HUES6 (cell line): ENCODE data around the gene PRMT3.

Experiments
- H3K27ac ChIP-seq: 2 replicates; pipeline ENCODE4 v1.7.0; 2013; ENCODE audit warnings: low read depth, mild to moderate bottlenecking, low read length, inconsistent platforms
- H3K27me3 ChIP-seq: 2 replicates; pipeline ENCODE4 v1.6.1; 2013; ENCODE audit warnings: low read length; ENCODE audit not compliant: control insufficient read depth, insufficient read depth
- H3K36me3 ChIP-seq: 2 replicates; pipeline ENCODE4 v1.6.1; 2013; ENCODE audit warnings: low read length; ENCODE audit not compliant: control insufficient read depth, insufficient read depth
- H3K4me1 ChIP-seq: 2 replicates; pipeline ENCODE4 v1.6.1; 2013; ENCODE audit warnings: low read length; ENCODE audit not compliant: control insufficient read depth, insufficient read depth
- H3K4me3 ChIP-seq: 2 replicates; pipeline ENCODE4 v1.5.1; 2013; ENCODE audit warnings: low read depth, low read length
- H3K9ac ChIP-seq: one replicate; pipeline ENCODE4 v1.6.1; 2013; ENCODE audit warnings: mild to moderate bottlenecking, low read length
- H3K9me3 ChIP-seq: 2 replicates; pipeline ENCODE4 v1.6.1; 2013; ENCODE audit warnings: low read depth, low read length; ENCODE audit not compliant: control insufficient read depth, insufficient read depth

Gene PRMT3

GRCh38 chr11:20429216-20429615, 41.7 kb downstream of the PRMT3 start:
- no peaks in the 10 kb centered on the region for H3K9me3 ChIP-seq
- no peak overlapping the region for H3K4me3 ChIP-seq
- H3K27ac ChIP-seq: no peak overlapping the region
- H3K36me3 ChIP-seq: peaks cover 7% of the 10 kb centered on the region
- no peak overlapping the region for H3K9ac ChIP-seq
- no peaks in the 10 kb centered on the region for H3K4me1 ChIP-seq
- no peaks in the 10 kb centered on the region for H3K27me3 ChIP-seq

- Histone ChIP-seq H3K36me3 (peaks cover 8% of the 10 kb centered on the region; the same call in 1 of the 2 replicates), H3K27ac (no peak overlapping the region), H3K27me3 (no peaks in the 10 kb centered on the region), H3K9ac (no peak overlapping the region), H3K4me1 (no peaks in the 10 kb centered on the region), H3K4me3 (no peak overlapping the region), H3K9me3 (no peaks in the 10 kb centered on the region)
Measured at GRCh38 chr11:20438637-20439036, 51.1 kb downstream of the PRMT3 start.

- H3K27me3 ChIP-seq: no peaks in the 10 kb centered on the region
- no peak overlapping the region for H3K9ac ChIP-seq
- H3K4me1 ChIP-seq: no peaks in the 10 kb centered on the region
- no peak overlapping the region for H3K4me3 ChIP-seq
- H3K9me3 ChIP-seq: no peaks in the 10 kb centered on the region
- no peak overlapping the region for H3K27ac ChIP-seq
- no peaks in the 10 kb centered on the region for H3K36me3 ChIP-seq
Measured at GRCh38 chr11:20443596-20443995, 56.1 kb downstream of the PRMT3 start.

GRCh38 chr11:20444535-20444934, 57.0 kb downstream of the PRMT3 start:
- Histone ChIP-seq H3K36me3 (no peaks in the 10 kb centered on the region), H3K27ac (no peak overlapping the region), H3K9me3 (no peaks in the 10 kb centered on the region), H3K27me3 (no peaks in the 10 kb centered on the region), H3K4me3 (no peak overlapping the region), H3K4me1 (no peaks in the 10 kb centered on the region), H3K9ac (no peak overlapping the region)

GRCh38 chr11:20448834-20449233, 61.3 kb downstream of the PRMT3 start:
- Histone ChIP-seq H3K4me3 (no peak overlapping the region), H3K27ac (no peak overlapping the region), H3K4me1 (no peaks in the 10 kb centered on the region), H3K9ac (no peak overlapping the region), H3K36me3 (0 out of 2 replicates have a peak, but pooled peaks cover 4% of the 10 kb centered on the region), H3K27me3 (no peaks in the 10 kb centered on the region), H3K9me3 (no peaks in the 10 kb centered on the region)

GRCh38 chr11:20450829-20451228, 63.3 kb downstream of the PRMT3 start:
- H3K36me3 ChIP-seq: 0 out of 2 replicates have a peak, but pooled peaks cover 4% of the 10 kb centered on the region
- H3K4me3 ChIP-seq: no peak overlapping the region
- no peak overlapping the region for H3K27ac ChIP-seq

GRCh38 chr11:20451568-20451967, 64.1 kb downstream of the PRMT3 start:
- H3K4me3 ChIP-seq: no peak overlapping the region
- H3K27ac ChIP-seq: no peak overlapping the region
- no peaks in the 10 kb centered on the region for H3K27me3 ChIP-seq
- no peak overlapping the region for H3K9ac ChIP-seq
- H3K9me3 ChIP-seq: no peaks in the 10 kb centered on the region
- no peaks in the 10 kb centered on the region for H3K4me1 ChIP-seq
- 0 out of 2 replicates have a peak, but pooled peaks cover 4% of the 10 kb centered on the region for H3K36me3 ChIP-seq

More at GRCh38 chr11:20450829-20451228, 63.3 kb downstream of the PRMT3 start:
- H3K4me1 ChIP-seq: no peaks in the 10 kb centered on the region
- no peaks in the 10 kb centered on the region for H3K9me3 ChIP-seq
- H3K27me3 ChIP-seq: no peaks in the 10 kb centered on the region
- H3K9ac ChIP-seq: no peak overlapping the region

- no peak overlapping the region for H3K9ac ChIP-seq
- no peaks in the 10 kb centered on the region for H3K27me3 ChIP-seq
- no peak overlapping the region for H3K27ac ChIP-seq
- no peak overlapping the region for H3K4me3 ChIP-seq
- no peaks in the 10 kb centered on the region for H3K9me3 ChIP-seq
- H3K4me1 ChIP-seq: no peaks in the 10 kb centered on the region
- H3K36me3 ChIP-seq: 0 out of 2 replicates have a peak, but pooled peaks cover 4% of the 10 kb centered on the region
Measured at GRCh38 chr11:20452585-20452984, 65.1 kb downstream of the PRMT3 start.

- Histone ChIP-seq H3K4me1 (no peaks in the 10 kb centered on the region), H3K9me3 (no peaks in the 10 kb centered on the region), H3K4me3 (no peak overlapping the region), H3K27ac (no peak overlapping the region), H3K36me3 (0 out of 2 replicates have a peak, but pooled peaks cover 4% of the 10 kb centered on the region), H3K9ac (no peak overlapping the region), H3K27me3 (no peaks in the 10 kb centered on the region)
Measured at GRCh38 chr11:20453657-20454316, 66.3 kb downstream of the PRMT3 start.

GRCh38 chr11:20457001-20457799, 69.7 kb downstream of the PRMT3 start:
- Histone ChIP-seq H3K4me3 (no peak overlapping the region), H3K27ac (no peak overlapping the region), H3K4me1 (no peaks in the 10 kb centered on the region), H3K9me3 (no peaks in the 10 kb centered on the region), H3K36me3 (peaks cover 6% of the 10 kb centered on the region; the same call in 1 of the 2 replicates), H3K9ac (no peak overlapping the region), H3K27me3 (no peaks in the 10 kb centered on the region)
